ENCODE data around the gene ZNF418.
"Not testable (repeated sequence)": the region's sequence is repeated elsewhere in the genome, so short reads cannot be mapped to it uniquely, and the experiment has no call there.

Gene ZNF418

GRCh38 chr19:57888560-57889231, 46.5 kb downstream of the ZNF418 start, which contains the start of gene ZNF814:
Gene ZNF814 (minus strand): TSS chr19:57889037. CDS start chr19:57888802, 235 bp downstream.
- DNase-seq, result no peak

- no peak for DNase-seq
These were observed 47.1 kb downstream of the ZNF418 start for GRCh38 chr19:57888107-57888559.

- no peak for DNase-seq
These were observed 47.8 kb downstream of the ZNF418 start for GRCh38 chr19:57887195-57887941.

- DNase-seq, result no peak
These were observed 49.2 kb downstream of the ZNF418 start for GRCh38 chr19:57886046-57886445.

GRCh38 chr19:57873883-57874799, 61.1 kb downstream of the ZNF418 start:
- DNase-seq, result not testable (repeated sequence)

GRCh38 chr19:57872450-57872849, 62.8 kb downstream of the ZNF418 start:
- DNase-seq, result no peak
